ENCODE results near the gene SYNE4. TPM values are rescaled to one million over a fixed set of nuclear protein-coding genes. Genes with fewer than 3 reads are reported as not detected.
A peak's percentile ranks its signal among the peaks of the same experiment; 100 is the strongest.

The SYNE4 gene
- total and polyA plus RNA-seq, 9 of the 15 experiments (the other 6 are each of a cell fraction or from before 2014, with no cell fraction given): 0.03 to 0.65 (median 0.29) TPM

DNA sequence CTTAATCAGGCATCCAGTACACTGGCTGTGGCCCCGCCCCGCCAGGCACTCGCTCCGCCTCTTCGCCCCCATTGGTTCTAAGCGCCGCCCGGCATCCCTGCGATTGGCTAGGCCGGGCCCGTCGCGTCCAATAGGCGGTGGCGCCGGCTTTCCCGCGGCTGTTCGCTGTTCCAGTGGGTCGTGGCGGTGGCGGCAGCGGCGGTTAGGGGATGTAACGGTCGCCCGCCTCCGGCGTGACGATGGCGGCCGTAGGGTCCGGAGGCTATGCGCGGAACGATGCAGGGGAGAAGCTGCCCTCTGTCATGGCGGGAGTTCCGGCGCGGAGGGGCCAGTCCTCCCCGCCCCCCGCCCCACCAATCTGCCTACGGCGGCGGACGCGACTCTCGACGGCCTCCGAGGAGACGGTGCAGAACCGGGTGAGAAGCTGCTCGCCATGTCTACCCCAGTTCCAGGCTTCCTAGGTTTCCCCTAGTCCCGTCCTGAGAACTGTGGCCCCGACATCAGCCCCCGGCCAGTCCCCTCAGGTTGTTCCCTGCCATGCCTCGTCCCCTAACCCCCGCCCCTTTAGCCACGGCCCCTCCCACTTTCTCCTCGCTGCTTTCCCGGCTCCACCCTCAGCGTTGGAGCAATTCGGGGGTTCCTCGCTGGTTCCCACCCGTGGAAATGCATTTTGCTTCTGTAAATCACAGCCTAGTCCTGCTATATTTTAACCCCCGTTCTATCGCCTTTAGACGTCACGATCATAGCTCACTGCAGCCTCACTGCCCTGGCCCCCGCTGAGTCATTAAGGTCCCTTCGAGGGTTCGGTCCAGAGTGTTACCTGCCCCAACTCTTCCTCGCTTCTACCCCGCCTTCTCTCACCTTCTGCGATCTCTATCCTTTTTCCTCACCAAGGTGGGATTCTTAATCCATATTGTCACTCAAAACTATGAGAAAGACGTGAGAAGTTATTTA, 46.4 kb upstream of the SYNE4 start, which contains the start of gene WDR62 (continued):
- TF ChIP-seq REST (IDR thresholded peaks at IDR 0.05; ENCODE audit: borderline replicate concordance) (no peak), REST (CRISPR knock-in tag; IDR thresholded peaks at IDR 0.05; ENCODE audit: low read depth) (peak; percentile 41; the same call in 1 of the 2 replicates), HMGXB4 (CRISPR knock-in tag; IDR thresholded peaks at IDR 0.05) (0 out of 2 replicates have a peak, but pooled peaks have one; percentile 68), ATF1 (CRISPR knock-in tag; IDR thresholded peaks at IDR 0.05) (peak; percentile 8; the same call in 1 of the 2 replicates), ATF1 (tag; IDR thresholded peaks at IDR 0.05) (no peak), ZNF324 (CRISPR knock-in tag; IDR thresholded peaks at IDR 0.05) (no peak), SRF (CRISPR knock-in tag; IDR thresholded peaks at IDR 0.05) (no peak), MCM5 (IDR thresholded peaks at IDR 0.05; ENCODE audit: low read depth) (no peak), HBP1 (CRISPR knock-in tag; IDR thresholded peaks at IDR 0.05) (no peak), BCLAF1 (IDR thresholded peaks at IDR 0.05; ENCODE audit: borderline replicate concordance in 1 of 2, control insufficient read depth in 1 of 2, low read depth in 2 of 2, low read length in 1 of 2) (no peak), GABPB1 (CRISPR knock-in tag; IDR thresholded peaks at IDR 0.05) (no peak), BDP1 (IDR thresholded peaks at IDR 0.05; ENCODE audit: insufficient read depth, insufficient read length) (no peak)

All from K562 (cell line).